Epidermal melanocyte (primary cell): ENCODE data around the gene GRM1.
"Not testable (repeated sequence)": the region's sequence is repeated elsewhere in the genome, so short reads cannot be mapped to it uniquely, and the experiment has no call there.

Experiments used
- DNase-seq: peaks from one replicate; pipeline ENCODE4 v3.0.0; 2011; ENCODE audit warnings: low spot score; ENCODE audit not compliant: insufficient read length

GRM1 gene

DNA sequence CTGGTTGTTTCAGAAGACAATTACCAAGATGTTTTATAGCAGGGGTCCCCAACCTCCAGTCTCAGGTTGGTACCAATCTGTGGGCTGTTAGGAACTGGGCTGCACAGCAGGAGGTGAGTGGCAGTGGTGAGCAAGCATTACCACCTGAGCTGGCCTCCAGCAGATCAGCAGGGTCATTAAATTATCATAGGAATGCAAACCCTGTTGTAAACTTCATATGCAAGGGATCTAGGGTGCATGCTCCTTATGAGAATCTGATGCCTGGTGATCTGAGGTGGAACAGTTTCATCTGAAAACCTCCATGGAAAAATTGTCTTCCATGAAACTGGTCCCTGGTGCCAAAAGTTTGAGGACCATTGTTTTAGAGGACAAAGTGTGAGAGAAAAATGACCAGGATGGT is 240.6 kb downstream of the GRM1 start:
- DNase-seq = no peak

DNA sequence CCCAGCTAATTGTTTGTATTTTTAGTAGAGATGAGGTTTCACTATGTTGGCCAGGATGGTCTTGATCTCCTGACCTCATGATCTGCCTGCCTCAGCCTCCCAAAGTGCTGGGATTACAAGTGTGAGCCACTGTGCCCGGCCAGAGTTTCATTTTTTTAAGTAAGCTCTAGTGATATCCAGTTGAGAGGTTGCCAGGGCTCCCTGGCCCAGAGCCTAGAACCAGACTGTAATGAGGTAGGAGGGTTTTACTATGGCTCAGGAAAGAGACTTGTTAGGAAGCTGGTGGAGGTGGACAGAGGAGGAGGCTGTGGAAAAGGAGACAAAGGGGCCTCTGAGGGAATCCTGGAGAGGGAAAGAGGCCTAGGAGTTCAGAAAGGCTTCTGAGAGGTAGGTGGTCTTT is 242.3 kb downstream of the GRM1 start:
- DNase-seq = not testable (repeated sequence)

DNA sequence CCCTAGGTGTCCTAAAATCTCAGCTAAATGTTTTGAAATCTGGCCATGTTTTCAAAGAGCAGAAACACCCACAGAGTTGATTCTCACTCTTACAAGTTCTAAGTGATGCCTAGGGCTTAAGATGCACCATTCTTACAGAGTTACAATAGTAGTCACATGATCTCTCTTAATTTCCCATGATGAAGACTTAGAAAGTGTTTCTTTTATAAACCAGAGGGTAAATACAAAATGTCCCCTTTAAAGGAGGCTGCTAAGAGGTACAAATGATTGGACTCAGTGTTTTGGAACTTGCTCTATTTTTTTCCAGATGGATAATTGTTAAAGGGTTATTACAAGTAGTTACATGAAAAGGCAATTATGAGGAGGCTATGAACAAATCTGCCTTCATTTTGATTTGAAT is 244.6 kb downstream of the GRM1 start:
- no peak for DNase-seq

DNA sequence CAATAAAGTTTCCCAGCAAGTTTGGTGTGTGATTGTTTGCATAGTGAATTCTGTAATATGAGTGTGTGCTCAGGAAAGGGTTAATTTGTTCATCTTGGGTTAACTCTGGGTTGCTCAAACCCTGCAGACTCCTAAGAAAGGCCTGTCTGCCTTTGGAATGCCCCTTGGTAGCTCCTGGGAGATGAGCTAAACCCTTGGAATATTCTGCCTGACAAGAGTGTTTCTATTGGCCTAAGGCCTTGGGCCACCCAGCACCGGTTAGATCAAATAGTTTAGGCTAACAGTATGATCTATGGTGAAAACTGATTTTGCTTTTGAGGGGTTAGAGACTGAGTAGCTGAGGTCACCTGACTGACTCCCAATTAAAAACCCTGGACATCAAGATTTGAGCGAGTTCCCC is 248.3 kb downstream of the GRM1 start:
- no peak for DNase-seq

DNA sequence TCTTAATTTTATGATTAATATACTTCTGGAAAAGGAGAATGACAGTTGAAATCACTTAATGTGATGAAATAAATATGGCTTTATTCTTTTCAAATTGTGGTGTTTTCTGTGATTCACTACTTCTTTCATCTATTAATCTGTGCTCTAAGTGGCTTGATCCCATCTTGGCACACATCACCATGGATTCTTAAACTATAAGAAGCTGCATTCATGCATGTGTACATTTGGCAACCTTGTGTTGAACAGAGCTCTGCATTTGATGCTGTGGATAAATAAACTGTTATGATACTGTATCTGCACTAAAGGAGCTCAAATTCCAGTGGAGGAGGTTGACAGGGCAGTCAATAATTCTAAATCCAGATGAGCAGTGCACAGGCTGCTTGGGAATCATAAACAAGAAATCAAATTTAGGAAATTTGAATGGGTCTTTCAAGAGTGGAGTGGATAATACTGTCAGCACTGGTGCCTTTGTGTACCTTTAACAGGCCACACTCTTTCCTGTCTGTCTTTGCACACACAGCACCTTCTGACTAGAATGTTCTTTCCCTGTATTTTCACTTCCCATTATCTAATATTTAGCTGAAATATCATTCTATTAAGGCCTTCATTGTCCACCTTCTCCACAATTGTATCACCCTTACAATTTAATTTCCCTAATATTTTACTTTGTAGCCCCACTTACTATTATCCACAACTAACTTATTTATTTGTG is 252.9 kb downstream of the GRM1 start:
- DNase-seq = no peak

DNA sequence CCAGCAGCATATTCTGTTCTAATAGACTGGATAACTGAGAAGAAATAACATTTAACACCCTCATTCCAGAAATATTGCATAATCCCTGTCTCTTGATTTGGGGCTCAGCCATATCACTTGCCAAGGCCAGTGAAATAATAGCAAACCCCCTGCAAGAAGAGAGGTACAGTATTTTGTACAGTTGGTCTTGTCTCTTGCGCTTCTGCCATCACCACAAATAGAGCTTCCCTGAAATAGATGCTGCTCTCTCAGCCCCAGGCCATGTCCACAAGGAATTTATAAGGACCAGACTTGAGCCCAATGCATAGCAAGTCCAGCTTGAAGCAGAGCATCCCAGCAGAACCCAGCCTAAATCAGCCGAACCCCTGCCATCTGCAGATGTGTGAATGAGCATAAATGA is 254.0 kb downstream of the GRM1 start:
- DNase-seq = no peak

DNA sequence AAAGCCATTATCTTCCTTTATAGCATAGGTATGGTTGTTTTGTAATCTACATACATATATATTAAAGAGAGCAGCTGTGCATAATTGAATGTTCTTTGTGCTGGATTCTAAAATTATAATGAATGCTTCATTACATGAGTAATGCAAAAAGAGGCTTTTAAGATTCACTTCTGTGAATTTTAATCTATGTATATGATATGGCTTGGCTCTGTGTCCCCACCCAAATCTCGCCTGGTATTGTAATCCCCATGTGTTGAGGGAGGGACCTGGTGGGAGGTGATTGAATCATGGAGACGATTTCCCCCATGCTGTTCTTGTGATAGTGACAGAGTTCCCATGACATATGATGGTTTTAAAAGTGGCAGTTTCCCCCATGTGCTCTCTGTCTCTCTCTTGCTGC is 255.4 kb downstream of the GRM1 start:
- DNase-seq = no peak

DNA sequence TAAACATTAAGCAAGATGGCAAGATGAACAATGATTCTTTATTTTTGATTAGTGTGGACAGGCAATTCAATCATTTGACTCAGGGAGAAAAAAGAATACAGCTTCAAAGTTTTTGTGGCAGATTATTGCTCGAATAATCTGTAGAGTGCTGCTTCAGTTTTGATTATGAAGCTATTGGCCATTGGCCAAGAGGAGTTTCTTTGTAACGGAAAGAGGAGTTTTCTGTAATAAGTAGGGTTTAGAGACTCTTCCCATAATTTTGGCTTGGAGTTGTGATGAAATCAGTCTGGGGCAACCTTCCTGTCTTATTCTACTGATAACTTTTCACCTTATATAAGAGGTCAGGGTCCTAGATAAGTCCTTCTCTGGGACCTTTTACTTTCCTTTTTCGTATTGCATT is 258.1 kb downstream of the GRM1 start:
- DNase-seq = no peak

DNA sequence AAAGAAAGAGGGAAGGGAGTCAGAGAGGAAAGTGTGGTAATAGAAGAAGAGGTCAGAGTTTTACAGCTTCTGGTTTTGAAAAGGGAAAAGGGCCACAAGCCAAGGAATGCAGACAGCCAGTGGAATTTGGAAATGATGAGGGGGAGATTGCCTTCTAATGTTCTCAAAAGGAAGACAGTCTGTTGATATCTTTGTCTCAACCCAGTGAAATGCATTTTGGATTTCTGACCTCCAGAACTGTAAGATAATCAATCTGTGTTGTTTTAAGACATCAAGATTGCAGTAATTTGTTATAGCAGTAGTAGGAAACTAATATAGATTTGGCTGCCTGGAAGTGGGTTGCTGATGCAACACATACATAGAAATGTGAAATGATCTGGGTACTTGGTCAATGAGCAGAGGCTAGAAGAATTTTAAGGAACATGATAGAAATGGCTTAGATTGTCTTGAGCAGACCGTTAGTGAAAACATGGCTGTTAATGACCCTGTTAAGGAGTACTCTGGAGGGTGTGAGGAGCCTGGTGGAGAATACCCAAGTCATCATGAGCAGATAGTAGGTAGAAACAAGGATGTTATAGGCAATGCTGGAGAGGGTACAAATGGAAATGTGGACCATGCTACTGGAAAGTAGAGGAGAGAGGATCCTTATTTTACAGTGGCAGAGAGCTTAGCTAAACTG is 259.0 kb downstream of the GRM1 start:
- DNase-seq = no peak

DNA sequence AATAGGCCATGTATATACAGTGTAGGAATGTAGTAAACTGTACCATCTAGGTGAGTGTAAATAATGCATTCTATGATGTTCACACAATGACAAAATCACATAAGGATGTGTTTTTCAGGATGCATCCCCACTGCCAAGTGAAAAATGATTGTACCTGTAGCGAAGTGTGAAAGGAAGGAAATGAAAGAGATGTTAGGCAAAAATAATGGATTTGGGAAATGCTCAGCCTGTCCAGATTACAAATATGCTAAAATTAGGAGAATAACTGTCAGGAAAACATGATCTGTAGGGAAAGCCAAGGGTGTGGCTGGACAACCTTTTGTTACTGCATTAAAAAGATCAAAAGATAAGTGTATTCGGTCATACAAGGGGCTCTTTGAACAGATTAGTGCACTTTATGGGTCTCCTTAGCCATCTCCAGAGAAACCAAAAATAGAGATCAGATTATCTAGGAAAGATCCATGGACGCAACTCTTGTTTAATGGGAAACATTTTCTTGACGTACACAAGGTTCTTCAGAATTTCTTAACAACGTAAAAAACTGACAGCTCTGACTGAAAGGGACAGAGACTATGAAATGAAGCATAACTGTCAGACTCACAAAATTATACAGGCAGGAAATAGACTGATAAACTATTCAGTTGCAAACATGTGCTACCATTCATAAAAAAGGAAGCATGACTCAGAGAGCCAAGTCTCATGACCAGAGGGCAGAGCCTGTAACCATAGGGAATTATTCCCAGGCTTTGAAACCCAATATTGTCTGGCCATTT is 261.1 kb downstream of the GRM1 start:
- peak; percentile 52 for DNase-seq

DNA sequence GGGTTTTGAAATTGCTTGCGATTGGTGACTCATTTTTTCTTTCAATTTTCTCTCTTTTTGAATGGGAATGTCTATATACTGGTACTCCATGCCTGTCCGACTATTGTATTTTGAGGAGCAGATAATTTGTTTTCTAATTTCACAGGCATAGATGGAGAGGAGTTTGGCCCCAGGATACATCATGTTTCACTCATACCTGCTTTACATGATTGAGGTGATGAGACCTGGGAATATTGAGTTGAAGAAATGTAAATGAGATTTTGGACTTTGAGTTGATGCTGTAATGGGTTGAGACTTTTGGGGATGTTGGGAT is 261.7 kb downstream of the GRM1 start:
- no peak for DNase-seq

DNA sequence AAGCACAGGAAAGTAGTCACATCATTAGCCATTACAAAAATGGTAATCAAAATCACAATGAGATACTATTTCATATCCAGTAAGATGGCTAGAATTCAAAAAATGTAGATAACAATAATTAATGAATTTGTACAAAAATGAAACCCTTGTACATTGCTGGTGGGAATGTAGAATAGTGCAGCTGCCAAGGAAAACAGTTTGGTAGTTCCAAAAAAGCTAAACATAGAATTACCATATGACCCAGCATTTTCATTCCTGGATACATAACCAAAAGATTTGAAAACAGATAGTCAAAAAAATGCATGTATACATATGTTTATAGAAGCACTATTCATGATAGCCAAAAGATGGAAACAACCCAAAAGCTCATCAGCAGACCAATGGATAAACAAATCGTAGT is 263.6 kb downstream of the GRM1 start:
- no peak for DNase-seq

DNA sequence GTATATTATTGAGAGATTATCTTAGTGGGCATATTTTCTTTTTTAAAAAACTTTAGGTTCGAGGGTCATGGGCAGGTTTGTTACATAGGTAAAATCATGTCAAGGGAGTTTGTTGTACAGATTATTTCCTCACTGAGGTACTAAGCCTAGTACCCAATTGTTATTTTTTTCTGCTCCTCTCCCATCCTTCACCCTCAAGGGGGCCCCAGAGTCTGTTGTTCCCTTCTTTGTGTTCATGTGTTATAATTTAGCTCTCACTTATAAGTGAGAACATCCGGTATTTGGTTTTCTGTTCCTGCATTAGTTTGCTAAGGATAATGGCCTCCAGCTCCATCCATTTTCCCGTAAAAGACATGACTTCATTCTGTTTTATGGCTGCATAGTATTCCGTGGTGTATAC is 266.8 kb downstream of the GRM1 start:
- no peak for DNase-seq

DNA sequence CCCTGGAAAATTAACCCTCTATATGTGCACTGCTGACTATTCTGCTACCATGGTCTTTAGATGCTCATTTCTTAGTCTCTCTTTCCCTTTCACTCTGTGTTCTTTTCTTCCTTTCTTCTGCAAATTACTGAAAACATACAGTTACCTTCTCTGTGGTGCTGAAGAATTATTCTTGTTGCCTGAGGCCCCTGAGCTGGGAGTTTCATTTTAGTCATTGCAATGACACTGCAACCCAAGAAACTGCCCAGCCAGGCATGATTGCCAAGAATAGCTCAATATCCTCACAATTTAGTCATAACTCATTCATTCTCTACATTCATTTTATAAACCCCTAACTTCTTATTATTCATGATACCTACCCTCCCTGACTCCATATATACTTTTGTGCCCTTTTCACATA is 269.0 kb downstream of the GRM1 start:
- no peak for DNase-seq

DNA sequence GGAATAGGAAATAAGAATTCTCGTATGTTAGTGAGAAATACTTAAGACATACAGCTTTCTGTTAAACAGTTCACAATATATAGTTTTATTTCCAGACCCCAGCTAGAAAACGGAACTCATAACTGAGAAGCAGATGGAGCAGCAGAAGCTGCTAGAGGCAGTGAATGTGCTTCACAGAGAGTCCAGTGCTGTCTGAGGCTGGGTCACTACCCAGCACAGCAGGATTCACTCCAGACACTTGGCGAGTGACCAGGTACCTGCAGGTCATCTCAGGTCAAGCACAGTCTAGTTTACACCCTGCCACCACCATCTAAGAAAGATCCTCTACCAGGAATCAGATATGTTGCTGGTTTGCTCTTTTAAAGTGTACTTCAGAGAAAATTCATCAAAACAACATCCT is 271.7 kb downstream of the GRM1 start:
- no peak for DNase-seq

DNA sequence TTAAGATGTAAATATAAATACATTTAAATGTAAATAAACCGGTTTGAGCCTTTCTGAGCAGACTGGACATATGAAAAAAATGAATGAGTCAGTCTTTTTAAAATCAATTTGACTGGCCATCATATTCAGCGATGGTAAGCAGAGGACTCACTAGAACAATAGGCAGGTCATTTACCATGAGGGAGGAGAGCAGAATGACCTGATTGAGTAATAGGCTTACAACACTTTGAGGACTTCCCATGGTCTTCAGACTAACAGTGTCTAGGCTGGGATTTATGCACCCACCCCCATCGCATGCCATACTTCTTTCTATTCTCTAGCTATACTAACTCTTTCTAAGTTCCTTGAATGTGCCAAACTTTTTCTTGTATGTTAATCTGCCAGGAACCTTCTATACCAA is 272.9 kb downstream of the GRM1 start:
- no peak for DNase-seq

DNA sequence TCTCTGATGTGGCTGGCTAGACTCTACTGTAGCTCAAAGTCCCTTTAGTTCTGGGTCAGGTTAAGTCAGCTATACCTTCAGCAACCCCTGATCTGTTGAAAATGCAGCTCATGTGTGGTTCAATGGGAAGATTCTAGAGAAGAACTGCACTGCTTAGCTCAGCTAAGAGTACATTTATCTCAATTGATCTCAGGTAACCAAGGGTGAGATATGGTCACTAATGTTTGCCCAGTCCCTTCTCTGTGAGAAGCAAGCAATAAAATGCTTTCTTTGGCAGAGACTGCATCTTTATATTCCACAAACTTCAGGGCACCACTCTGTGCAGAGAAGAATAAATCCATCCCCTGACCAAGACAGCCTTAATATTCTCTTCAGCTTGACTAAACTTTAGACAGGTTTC is 274.1 kb downstream of the GRM1 start:
- no peak for DNase-seq

DNA sequence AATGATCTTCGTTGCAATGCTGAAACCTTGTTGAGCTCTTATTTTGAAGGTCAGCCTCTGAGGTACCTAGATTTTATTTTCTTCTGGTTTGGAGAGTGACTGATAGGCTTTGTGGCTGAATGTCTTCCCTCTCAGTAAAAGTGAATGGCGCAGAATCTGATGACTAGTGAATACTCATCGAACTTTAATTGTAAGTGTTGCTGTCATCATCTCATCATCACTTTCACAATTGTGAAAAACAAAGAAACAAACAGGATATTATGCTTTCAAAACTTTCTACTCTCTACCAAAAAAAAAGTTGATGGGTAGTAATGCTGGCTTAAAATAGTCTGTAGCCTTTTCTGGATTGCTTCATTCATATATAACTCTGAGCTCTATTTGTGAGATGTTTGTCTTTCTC is 275.3 kb downstream of the GRM1 start:
- no peak for DNase-seq

DNA sequence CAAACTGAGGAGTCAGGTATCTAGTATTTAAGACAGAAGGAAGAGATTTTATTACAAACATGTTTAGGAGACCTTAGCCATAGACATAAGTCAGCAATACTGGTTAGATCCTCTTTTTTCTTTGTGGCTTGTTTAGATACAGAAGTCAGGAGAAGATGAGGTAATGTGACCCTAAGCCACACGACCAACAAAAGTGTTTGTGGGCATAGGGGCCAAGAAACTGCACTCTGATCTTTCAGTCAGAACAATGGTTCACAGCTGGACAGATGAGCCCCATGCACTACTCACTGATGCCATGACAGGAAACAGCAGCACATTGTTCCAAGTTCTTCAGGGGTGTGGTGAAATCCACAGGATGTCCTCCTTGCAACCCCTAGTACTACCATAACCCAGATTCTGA is 276.2 kb downstream of the GRM1 start:
- DNase-seq = no peak

DNA sequence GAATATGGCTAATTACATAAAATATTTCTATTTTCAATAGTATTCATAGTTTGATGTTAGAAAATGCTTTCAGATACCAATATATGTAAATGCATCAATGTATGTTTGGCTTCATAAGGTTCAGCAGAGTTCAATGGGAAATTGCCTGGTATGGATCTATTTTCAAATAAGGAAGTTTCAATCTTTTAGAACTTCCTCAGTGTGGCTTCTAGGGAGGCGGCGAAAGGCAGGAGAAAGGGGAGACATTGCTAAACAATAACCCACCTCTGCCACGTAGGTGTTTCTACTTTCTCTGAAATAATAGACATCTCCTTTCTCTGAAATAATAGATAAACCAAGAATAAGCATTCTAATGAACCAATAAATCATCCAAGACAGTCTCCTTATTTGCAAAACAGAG is 277.1 kb downstream of the GRM1 start:
- DNase-seq = no peak

DNA sequence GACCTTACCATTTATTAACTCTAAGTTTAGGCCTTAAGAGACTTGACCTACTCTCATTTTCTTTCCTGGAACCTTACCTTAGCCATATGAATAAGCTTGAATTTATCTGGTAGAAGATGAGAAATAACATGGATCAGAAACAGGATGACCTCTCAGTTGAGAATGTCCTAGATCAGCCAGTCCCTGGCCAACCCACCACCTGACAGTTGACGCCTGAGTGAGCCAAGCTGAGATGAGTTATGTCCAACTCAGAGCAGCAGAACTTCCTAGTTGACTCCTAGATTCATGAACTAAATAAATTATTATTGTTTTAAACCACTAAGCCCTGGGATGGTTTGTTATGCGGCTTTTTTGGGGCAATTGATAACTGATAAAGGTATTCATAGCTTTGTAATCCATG is 281.8 kb downstream of the GRM1 start:
- no peak for DNase-seq

DNA sequence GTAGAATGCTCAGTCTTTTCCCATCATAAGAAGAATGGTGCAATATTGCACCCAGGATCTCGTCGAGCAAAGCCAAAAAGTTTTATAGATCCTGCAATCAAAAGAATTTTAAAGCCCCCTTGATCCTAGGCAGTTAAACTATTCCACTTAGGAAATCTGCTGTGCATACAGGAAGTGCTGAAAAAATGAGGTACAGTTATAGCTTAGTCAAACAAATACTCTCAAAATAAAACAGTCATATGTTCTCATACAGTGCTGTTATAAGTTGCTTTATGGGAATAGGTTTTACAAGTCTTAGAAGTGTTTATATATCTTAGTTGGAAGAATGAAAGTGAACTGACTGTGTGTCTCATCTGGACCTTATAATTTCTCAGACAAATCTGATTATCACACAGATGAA is 282.2 kb downstream of the GRM1 start:
- DNase-seq = no peak

DNA sequence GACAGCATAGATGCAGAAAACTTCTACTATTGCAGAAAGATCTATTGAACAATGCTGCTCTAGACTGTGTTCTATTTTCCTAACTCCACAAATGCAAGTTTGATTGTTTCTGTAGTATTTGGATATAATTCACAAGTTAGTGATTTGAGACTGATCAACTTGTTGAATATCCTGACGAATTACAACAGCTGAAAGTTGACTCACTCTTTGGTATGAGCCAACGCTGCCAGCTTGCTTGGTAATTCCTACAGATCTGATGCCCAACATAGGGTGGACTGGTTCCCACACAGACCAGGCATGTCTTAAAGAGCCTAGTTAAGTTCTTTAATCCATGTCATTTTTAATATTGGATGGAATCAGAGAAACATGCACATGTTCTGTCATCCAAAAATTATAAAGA is 283.7 kb downstream of the GRM1 start:
- no peak for DNase-seq
